ENCODE results near the gene OPRPN. TPM values are rescaled to one million over a fixed set of nuclear protein-coding genes. Genes with fewer than 3 reads are reported as not detected.

OPRPN gene
- total and polyA plus RNA-seq, 2 of the 8 experiments (the other 6 are each of a cell fraction or from before 2014, with no cell fraction given) = not detected

- no peak overlapping the region for H3K14ac ChIP-seq (ENCODE audit: insufficient read length)
- H3K79me1 ChIP-seq (ENCODE audit: low read depth, low read length) = no peaks in the 10 kb centered on the region
- no peak overlapping the region for H3K18ac ChIP-seq (ENCODE audit: extremely low read depth, low read length)
- no peak overlapping the region for H3K56ac ChIP-seq (replicated peaks; ENCODE audit: insufficient read length, low read depth, low read length)
- no peak overlapping the region for H2BK12ac ChIP-seq (ENCODE audit: low read depth, low read length)
- no peak overlapping the region for H2BK5ac ChIP-seq (ENCODE audit: low read depth, low read length)
- 88% methylated on average over 2 of the region's 2 CpGs; no CpG with 5 or more reads in 1 of the 2 experiments for WGBS, 2 experiments (ENCODE audit: extremely low coverage in 1 of 2, insufficient coverage in 1 of 2, insufficient read length in 1 of 2, insufficient replicate concordance in 2 of 2, low coverage in 1 of 2, low lambda C conversion rate in 2 of 2, missing lambda C conversion rate in 1 of 2)
- POLR2A ChIA-PET (ENCODE audit: partially characterized antibody) = no interaction called here
- H3K9me3 ChIP-seq (ENCODE audit: insufficient read depth in 2 of 2, low read depth in 1 of 2, low read length in 1 of 2) = no peaks in the 10 kb centered on the region
- H4K91ac ChIP-seq (replicated peaks; ENCODE audit: insufficient read length, low read length) = no peak overlapping the region
- H3K23ac ChIP-seq (ENCODE audit: insufficient read length) = no peak overlapping the region
- no peak overlapping the region for H3K9ac ChIP-seq (replicated peaks in 1 of 4; ENCODE audit: extremely low read depth in 1 of 4, low read depth in 3 of 4, low read length in 3 of 4)
- H3K4me2 ChIP-seq (ENCODE audit: insufficient read depth in 1 of 2, low read depth in 2 of 2, low read length in 2 of 2) = no peak overlapping the region
- H3K27me3 ChIP-seq (replicated peaks in 1 of 4; ENCODE audit: control insufficient read depth in 3 of 4, extremely low read depth in 1 of 4, insufficient read depth in 3 of 4, low read length in 3 of 4) = no peaks in the 10 kb centered on the region
- no peaks in the 10 kb centered on the region for H3K23me2 ChIP-seq (ENCODE audit: low read depth, low read length)
- no peak overlapping the region for H2BK120ac ChIP-seq (replicated peaks; ENCODE audit: low read depth, low read length)
- no peak overlapping the region for H2AFZ ChIP-seq (ENCODE audit: low read length)
- CTCF ChIA-PET (ENCODE audit: partially characterized antibody) = interaction anchor here (1.2 kb wide), 1 partner anchor 44 kb away, joined by 3 read pairs; no protein-coding TSS in a partner anchor
- no peaks in the 10 kb centered on the region for H3K79me2 ChIP-seq (ENCODE audit: control insufficient read depth in 1 of 2, insufficient read depth in 2 of 2, low read length in 2 of 2)
- no peak overlapping the region for H4K5ac ChIP-seq (ENCODE audit: insufficient read length, low read depth, low read length)
- H2BK20ac ChIP-seq (ENCODE audit: low read length) = no peak overlapping the region
- H3K27ac ChIP-seq (ENCODE audit: low read depth, low read length) = no peak overlapping the region
- no peak for DNase-seq (ENCODE audit: low read depth in 1 of 2, low spot score in 2 of 2)
- no peaks in the 10 kb centered on the region for H3K4me1 ChIP-seq (replicated peaks in 1 of 4; ENCODE audit: control insufficient read depth in 3 of 4, insufficient read depth in 4 of 4, low read length in 3 of 4)
- H3K4me3 ChIP-seq (ENCODE audit: extremely low read depth in 1 of 4, insufficient read depth in 2 of 4, low read depth in 3 of 4, low read length in 4 of 4) = no peak overlapping the region
- no peaks in the 10 kb centered on the region for H4K20me1 ChIP-seq (replicated peaks in 1 of 2; ENCODE audit: control insufficient read depth in 1 of 2, insufficient read depth in 2 of 2, low read length in 2 of 2)
- no peaks in the 10 kb centered on the region for H3K36me3 ChIP-seq (ENCODE audit: control insufficient read depth in 2 of 4, insufficient read depth in 4 of 4, low read length in 3 of 4)
- no peak overlapping the region for H2BK15ac ChIP-seq (ENCODE audit: low read length)
- no peak overlapping the region for H2AK5ac ChIP-seq (ENCODE audit: low read depth, low read length)
- H3K4ac ChIP-seq (replicated peaks; ENCODE audit: insufficient read length, low read depth, low read length) = no peak overlapping the region
- FAIRE-seq = no peak
- H4K8ac ChIP-seq (ENCODE audit: extremely low read depth, insufficient read depth, low read length) = no peak overlapping the region
- TF ChIP-seq ATF3 (IDR thresholded peaks at IDR 0.05; ENCODE audit: insufficient read depth, low read depth, low read length) (no peak), ASH2L (IDR thresholded peaks at IDR 0.05; ENCODE audit: low read length) (no peak), CBX8 (IDR thresholded peaks at IDR 0.05; ENCODE audit: borderline replicate concordance, low read depth, low read length) (no peak), SAP30 (IDR thresholded peaks at IDR 0.05; ENCODE audit: insufficient read depth, insufficient replicate concordance, low read length) (no peak), SIX5 (IDR thresholded peaks at IDR 0.05; ENCODE audit: low read depth, low read length) (no peak), TBP (IDR thresholded peaks at IDR 0.05; ENCODE audit: low read depth, low read length) (no peak), KDM5A (IDR thresholded peaks at IDR 0.05; ENCODE audit: low read length) (no peak), MAFK (IDR thresholded peaks at IDR 0.05; ENCODE audit: low read depth, low read length) (no peak), TCF12 (IDR thresholded peaks at IDR 0.05; ENCODE audit: low read depth, low read length) (no peak)
- TF ChIP-seq, protein P1, sequence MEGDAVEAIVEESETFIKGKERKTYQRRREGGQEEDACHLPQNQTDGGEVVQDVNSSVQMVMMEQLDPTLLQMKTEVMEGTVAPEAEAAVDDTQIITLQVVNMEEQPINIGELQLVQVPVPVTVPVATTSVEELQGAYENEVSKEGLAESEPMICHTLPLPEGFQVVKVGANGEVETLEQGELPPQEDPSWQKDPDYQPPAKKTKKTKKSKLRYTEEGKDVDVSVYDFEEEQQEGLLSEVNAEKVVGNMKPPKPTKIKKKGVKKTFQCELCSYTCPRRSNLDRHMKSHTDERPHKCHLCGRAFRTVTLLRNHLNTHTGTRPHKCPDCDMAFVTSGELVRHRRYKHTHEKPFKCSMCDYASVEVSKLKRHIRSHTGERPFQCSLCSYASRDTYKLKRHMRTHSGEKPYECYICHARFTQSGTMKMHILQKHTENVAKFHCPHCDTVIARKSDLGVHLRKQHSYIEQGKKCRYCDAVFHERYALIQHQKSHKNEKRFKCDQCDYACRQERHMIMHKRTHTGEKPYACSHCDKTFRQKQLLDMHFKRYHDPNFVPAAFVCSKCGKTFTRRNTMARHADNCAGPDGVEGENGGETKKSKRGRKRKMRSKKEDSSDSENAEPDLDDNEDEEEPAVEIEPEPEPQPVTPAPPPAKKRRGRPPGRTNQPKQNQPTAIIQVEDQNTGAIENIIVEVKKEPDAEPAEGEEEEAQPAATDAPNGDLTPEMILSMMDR (IDR thresholded peaks at IDR 0.05; ENCODE audit: control extremely low read depth in 1 of 3, insufficient read depth in 1 of 3, low read depth in 1 of 3, low read length in 3 of 3) = no peak
These were observed 5.5 kb upstream of the OPRPN start for GRCh38 chr4:70392057-70392776.
